HepG2 (cell line): ENCODE measurements around the gene CYB5B. TPM values are rescaled to one million over a fixed set of nuclear protein-coding genes. Genes with fewer than 3 reads are reported as not detected.

Source experiments
- ATAC-seq: fragments of 200-7000 bp; cut with Tn5 transposase; 3 replicates; pipeline ENCODE4 v1.9.1; 2020; ENCODE audit warnings: mild to moderate bottlenecking, moderate library complexity
- BruUV-seq: library from RNA; stranded (reverse); fragments of 400-500 nt; replicated peaks from 2 replicates; lab custom pipeline; 2021; lab: Mats Ljungman, UMichigan
- CTCF ChIA-PET: fragments of 300-600 bp; formaldehyde crosslinking; extraction: SDS; loops from one replicate; lab custom pipeline; 2021; ENCODE audit warnings: low total read pairs, inconsistent platforms, low intra/inter-chr PET ratio; lab: Yijun Ruan, JAX
- POLR2A ChIA-PET: fragments of 350-600 bp; sonication (Branson Sonifier 250); formaldehyde crosslinking; loops from one replicate; lab custom pipeline; 2020; ENCODE audit warnings: antibody characterized with exemption, inconsistent platforms; lab: Yijun Ruan, JAX
- DNase-seq: peaks from one replicate; pipeline ENCODE4 v3.0.0-alpha.2; 2015; ENCODE audit warnings: low spot score
- FAIRE-seq: peaks from 3 replicates; lab custom pipeline; 2011; peaks lifted over from hg19 to GRCh38; lab: Jason Lieb, UNC
- H2AFZ ChIP-seq: one replicate; pipeline ENCODE4 v1.6.1; 2011; ENCODE audit warnings: low read length, inconsistent platforms
- H3K27ac ChIP-seq: fragments of 300-600 bp; 3 replicates; pipeline ENCODE4 v1.8.0; 2011; ENCODE audit warnings: mixed run types, mild to moderate bottlenecking, mixed read lengths, low read length, inconsistent platforms; ENCODE audit not compliant: insufficient read depth; ENCODE audit errors: extremely low read length
- H3K27me3 ChIP-seq, 2 experiments: fragments of 200-600 bp in 1 of 2; 2 replicates in 1 of 2; 3 replicates in 1 of 2; pipeline versions ENCODE4 v1.6.0 to v1.8.0; 2011; ENCODE audit warnings: low read length in 2 of 2, mild to moderate bottlenecking in 2 of 2, moderate library complexity in 2 of 2, inconsistent platforms in 1 of 2; ENCODE audit not compliant: insufficient read depth in 2 of 2, control insufficient read depth in 1 of 2
- H3K36me3 ChIP-seq, 2 experiments: fragments of 200-600 bp in 1 of 2; replicated peaks in 1 of 2; 2 replicates in 1 of 2; 3 replicates in 1 of 2; pipeline versions ENCODE4 v1.5.1 to v1.8.0; 2011; ENCODE audit warnings: low read length in 2 of 2, inconsistent platforms in 1 of 2; ENCODE audit not compliant: insufficient read depth in 2 of 2, control insufficient read depth in 1 of 2
- H3K4me1 ChIP-seq: 2 replicates; pipeline ENCODE4 v1.5.1; 2012; ENCODE audit warnings: low read length, inconsistent platforms; ENCODE audit not compliant: insufficient read depth
- H3K4me2 ChIP-seq: 2 replicates; pipeline ENCODE4 v1.6.0; 2011; ENCODE audit warnings: low read depth, low read length, inconsistent platforms
- H3K4me3 ChIP-seq, 3 experiments: fragments of 200-600 bp in 1 of 3; sonication (generic), shearing (Covaris generic) in 1 of 3; replicated peaks in 1 of 3; 2 replicates each; pipeline ENCODE4 v1.5.1; 2011 to 2016; ENCODE audit warnings: low read length in 3 of 3, inconsistent platforms in 2 of 3, low read depth in 2 of 3, mild to moderate bottlenecking in 2 of 3, control low read depth in 1 of 3, mixed read lengths in 1 of 3; ENCODE audit not compliant: insufficient read depth in 1 of 3
- H3K79me2 ChIP-seq: one replicate; pipeline ENCODE4 v1.6.1; 2011; ENCODE audit warnings: low read length, inconsistent platforms; ENCODE audit not compliant: insufficient read depth
- H3K9ac ChIP-seq: 2 replicates; pipeline ENCODE4 v1.6.0; 2011; ENCODE audit warnings: mild to moderate bottlenecking, low read depth, low read length, inconsistent platforms; ENCODE audit not compliant: insufficient read depth
- H3K9me3 ChIP-seq: 2 replicates; pipeline ENCODE4 v1.5.1; 2012; ENCODE audit warnings: mild to moderate bottlenecking, low read length
- H4K20me1 ChIP-seq: 2 replicates; pipeline ENCODE4 v1.6.0; 2011; ENCODE audit warnings: inconsistent platforms, mild to moderate bottlenecking, low read length, moderate library complexity; ENCODE audit not compliant: insufficient read depth
- CCDC6 ChIP-seq: sonication (generic); formaldehyde crosslinking; IDR thresholded peaks from 2 replicates; pipeline ENCODE4 v1.8.1; 2022; ENCODE audit warnings: mild to moderate bottlenecking, missing genetic modification reagents, moderate library complexity
- SCMH1 ChIP-seq: sonication (generic); formaldehyde crosslinking; IDR thresholded peaks from 2 replicates; pipeline ENCODE4 v1.9.0; 2021; ENCODE audit warnings: missing genetic modification reagents, mild to moderate bottlenecking, borderline replicate concordance
- SRSF4 ChIP-seq: fragments of 200-400 bp; formaldehyde crosslinking; IDR thresholded peaks from one replicate; pipeline ENCODE4 v1.6.1; 2018; ENCODE audit warnings: mild to moderate bottlenecking, low read depth, low read length, moderate library complexity; ENCODE audit not compliant: poor library complexity, severe bottlenecking
- ZKSCAN5 ChIP-seq: sonication (generic); formaldehyde crosslinking; IDR thresholded peaks from 2 replicates; pipeline ENCODE4 v1.5.1; 2020; ENCODE audit warnings: mild to moderate bottlenecking, missing genetic modification reagents
- ZNF101 ChIP-seq: sonication (generic); formaldehyde crosslinking; IDR thresholded peaks from 2 replicates; pipeline ENCODE4 v1.4.0; 2020; ENCODE audit warnings: mild to moderate bottlenecking, low read depth, missing genetic modification reagents, borderline replicate concordance
- ZNF230 ChIP-seq: sonication (generic); formaldehyde crosslinking; IDR thresholded peaks from 2 replicates; pipeline ENCODE4 v1.4.0; 2020; ENCODE audit warnings: mild to moderate bottlenecking, missing genetic modification reagents
- ZNF496 ChIP-seq: sonication (generic); formaldehyde crosslinking; IDR thresholded peaks from 2 replicates; pipeline ENCODE4 v1.8.1; 2023; ENCODE audit warnings: mild to moderate bottlenecking, moderate library complexity, missing genetic modification reagents; ENCODE audit not compliant: insufficient replicate concordance
- ZNF781 ChIP-seq: sonication (generic); formaldehyde crosslinking; IDR thresholded peaks from 2 replicates; pipeline ENCODE4 v1.5.1; 2020; ENCODE audit warnings: borderline replicate concordance, mild to moderate bottlenecking, missing genetic modification reagents; ENCODE audit errors: not compliant biosample characterization
- WGBS: methylation state at CpG from one replicate; pipeline ENCODE4 v1.1.6; 2017; ENCODE audit warnings: low lambda C conversion rate; 5-methylcytosine and 5-hydroxymethylcytosine counted together
- in situ Hi-C: cut with HindIII; loops from 2 replicates; pipeline ENCODE4 v1.10.0; 2017; ENCODE audit warnings: low pct_unique_long_range_greater_than_20kb; ENCODE audit not compliant: extremely low pct_ligation_motif_present
- intact Hi-C: fragments of 100-400 bp; cut with micrococcal nuclease; formaldehyde crosslinking; loops from one replicate; pipeline ENCODE4 v1.10.0; 2022; ENCODE audit not compliant: unreplicated experiment
- polyA plus RNA-seq, 8 experiments: library from polyadenylated mRNA; depleted of rRNA in 3 of 8; stranded (reverse) in 7 of 8; unstranded in 1 of 8; fragments of >200 nt; fragmentation: Illumina TruSeq in 4 of 8; extraction: Trizol in 4 of 8; gene quantifications; 2 replicates each; pipeline versions ENCODE4 v1.2.1 to v1.2.3, GENCODE V29; 2011 to 2016; ENCODE audit warnings: low read depth in 4 of 8, missing spikeins in 1 of 8, mixed read lengths in 1 of 8; ENCODE audit not compliant: insufficient read depth in 1 of 8
- total RNA-seq, 5 experiments: library from RNA; depleted of rRNA; stranded (reverse); fragments of >200 nt; fragmentation: Illumina TruSeq; extraction: Trizol; gene quantifications; 2 replicates each; pipeline ENCODE4 v1.2.3, GENCODE V29; 2016; ENCODE audit warnings: low read depth in 1 of 5
- TF ChIP-seq, protein P1 (sequence below): sonication (generic); IDR thresholded peaks from 2 replicates; pipeline ENCODE4 v1.6.1; 2016; ENCODE audit warnings: low read depth, borderline replicate concordance
- TF ChIP-seq, protein P2 (sequence below): IDR thresholded peaks from 2 replicates; pipeline ENCODE4 v1.6.1; 2018; ENCODE audit warnings: missing genetic modification reagents

The CYB5B gene
- total and polyA plus RNA-seq, 2 of the 13 experiments (the other 11 are each of a cell fraction or from before 2014, with no cell fraction given), result 234 to 432 TPM

DNA sequence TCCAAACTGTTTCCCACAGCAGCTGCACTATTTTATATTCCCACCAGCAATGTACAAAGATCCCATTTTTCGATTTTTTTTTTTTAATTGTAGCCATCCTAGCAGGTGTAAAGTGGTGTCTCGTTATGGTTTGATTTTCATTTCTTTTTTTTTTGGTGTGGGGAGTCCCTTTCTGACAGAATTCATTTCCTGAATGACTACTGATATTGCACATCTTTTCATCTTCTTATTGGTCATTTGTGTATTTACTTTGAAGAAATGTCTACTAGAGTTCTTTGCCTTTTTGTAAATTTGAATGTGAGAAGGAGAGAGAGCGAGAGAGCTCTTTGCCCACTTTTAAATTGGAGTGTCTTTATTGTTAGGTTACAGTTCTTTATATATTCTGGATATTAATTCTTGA is 14.0 kb downstream of the CYB5B start:
- DNase-seq (no peak), FAIRE-seq (no peak), ATAC-seq (no peak)
- intact Hi-C loops, result no loop called here
- Histone ChIP-seq H3K36me3 (peaks cover 1 to 48% of the 10 kb centered on the region in 2 experiments; a peak in 3 of 5 replicates), H3K4me1 (peaks cover 87% of the 10 kb centered on the region), H3K4me2 (no peak overlapping the region), H2AFZ (no peak overlapping the region), H3K27me3 (no peaks in the 10 kb centered on the region), H3K9me3 (no peaks in the 10 kb centered on the region), H3K4me3 (no peak overlapping the region), H3K27ac (no peak overlapping the region), H3K9ac (no peak overlapping the region), H3K79me2 (peaks cover 97% of the 10 kb centered on the region), H4K20me1 (peaks cover 6% of the 10 kb centered on the region)
- CTCF ChIA-PET, result no interaction called here
- no TSS peak for BruUV-seq
- TF ChIP-seq, protein P1, sequence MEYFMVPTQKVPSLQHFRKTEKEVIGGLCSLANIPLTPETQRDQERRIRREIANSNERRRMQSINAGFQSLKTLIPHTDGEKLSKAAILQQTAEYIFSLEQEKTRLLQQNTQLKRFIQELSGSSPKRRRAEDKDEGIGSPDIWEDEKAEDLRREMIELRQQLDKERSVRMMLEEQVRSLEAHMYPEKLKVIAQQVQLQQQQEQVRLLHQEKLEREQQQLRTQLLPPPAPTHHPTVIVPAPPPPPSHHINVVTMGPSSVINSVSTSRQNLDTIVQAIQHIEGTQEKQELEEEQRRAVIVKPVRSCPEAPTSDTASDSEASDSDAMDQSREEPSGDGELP, result no peak
- TF ChIP-seq ZNF496 (CRISPR knock-in tag) (no peak), SCMH1 (CRISPR knock-in tag) (no peak), ZNF230 (CRISPR knock-in tag) (no peak), ZNF101 (CRISPR knock-in tag) (no peak), SRSF4 (no peak), ZNF781 (CRISPR knock-in tag) (no peak), ZKSCAN5 (no peak), CCDC6 (CRISPR knock-in tag) (no peak)
- TF ChIP-seq, protein P2, sequence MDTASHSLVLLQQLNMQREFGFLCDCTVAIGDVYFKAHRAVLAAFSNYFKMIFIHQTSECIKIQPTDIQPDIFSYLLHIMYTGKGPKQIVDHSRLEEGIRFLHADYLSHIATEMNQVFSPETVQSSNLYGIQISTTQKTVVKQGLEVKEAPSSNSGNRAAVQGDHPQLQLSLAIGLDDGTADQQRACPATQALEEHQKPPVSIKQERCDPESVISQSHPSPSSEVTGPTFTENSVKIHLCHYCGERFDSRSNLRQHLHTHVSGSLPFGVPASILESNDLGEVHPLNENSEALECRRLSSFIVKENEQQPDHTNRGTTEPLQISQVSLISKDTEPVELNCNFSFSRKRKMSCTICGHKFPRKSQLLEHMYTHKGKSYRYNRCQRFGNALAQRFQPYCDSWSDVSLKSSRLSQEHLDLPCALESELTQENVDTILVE (CRISPR knock-in tag), result no peak
- in situ Hi-C loops, result no loop called here
- WGBS, result 87% methylated on average over 3 of the region's 3 CpGs
- POLR2A ChIA-PET, result no interaction called here
